Transverse colon (tissue), 4 donors: ENCODE results near the gene HACL1. TPM values are rescaled to one million over a fixed set of nuclear protein-coding genes. Genes with fewer than 3 reads are reported as not detected.

ENCODE experiments used
- DNase-seq: peaks from one replicate; pipeline ENCODE4 v3.0.0-alpha.2; 2019
- H3K27ac ChIP-seq, 4 donors: fragments of 200-600 bp; sonication (generic); 2 replicates each; pipeline ENCODE4 v1.5.1; 2016 to 2018; ENCODE audit warnings: inconsistent platforms in 4 of 4
- H3K27me3 ChIP-seq: fragments of 200-600 bp; sonication (generic); 2 replicates; pipeline ENCODE4 v1.5.1; 2017; ENCODE audit warnings: inconsistent platforms
- H3K36me3 ChIP-seq, 4 donors: fragments of 200-600 bp; sonication (generic); 2 replicates each; pipeline ENCODE4 v1.5.1; 2017 to 2019; ENCODE audit warnings: inconsistent platforms in 4 of 4
- H3K4me1 ChIP-seq, 4 donors: fragments of 200-600 bp; sonication (generic); 2 replicates each; pipeline ENCODE4 v1.5.1; 2017 to 2020; ENCODE audit warnings: inconsistent platforms in 4 of 4
- H3K4me3 ChIP-seq, 4 donors: fragments of 200-600 bp; sonication (generic); 1 replicate in 1 of 4; 2 replicates in 3 of 4; pipeline versions ENCODE4 v1.5.1 to v1.6.1; 2017 to 2019; ENCODE audit warnings: inconsistent platforms in 4 of 4
- H3K9me3 ChIP-seq, 2 donors: fragments of 200-600 bp; sonication (generic); 2 replicates each; pipeline ENCODE4 v1.5.1; 2017 to 2019; ENCODE audit warnings: inconsistent platforms in 2 of 2
- EP300 ChIP-seq: sonication (generic); formaldehyde crosslinking; IDR thresholded peaks from one replicate; pipeline ENCODE4 v1.6.1; 2017; ENCODE audit warnings: antibody characterized with exemption, low read depth
- POLR2A ChIP-seq: fragments of 450-650 bp; IDR thresholded peaks from one replicate; pipeline ENCODE4 v1.6.1; 2016; ENCODE audit warnings: antibody characterized with exemption, mild to moderate bottlenecking, moderate library complexity
- POLR2AphosphoS5 ChIP-seq, 3 donors: sonication (generic); formaldehyde crosslinking; IDR thresholded peaks; one replicate each; pipeline ENCODE4 v1.6.1; 2016; ENCODE audit warnings: antibody characterized with exemption in 3 of 3
- WGBS, 2 donors: methylation state at CpG; one replicate each; pipeline ENCODE4 v1.1.5; 2018; ENCODE audit warnings: low coverage in 1 of 2; 5-methylcytosine and 5-hydroxymethylcytosine counted together
- in situ Hi-C, 4 donors: fragments of 200-750 bp; cut with MboI; loops; one replicate each; pipeline versions ENCODE4 v1.15.0 to v1.15.1; 2017; ENCODE audit warnings: low sequenced_read_pairs in 3 of 4, low pct_ligation_motif_present in 1 of 4, low pct_unique_long_range_greater_than_20kb in 1 of 4
- intact Hi-C: fragments of 100-400 bp; cut with DNase I; formaldehyde crosslinking; loops from one replicate; pipeline ENCODE4 v1.15.1; 2023; ENCODE audit warnings: low total_unique reads
- total RNA-seq, 4 donors: library from RNA; depleted of rRNA; stranded (reverse); fragments of >200 nt; gene quantifications; one replicate each; pipeline ENCODE4 v1.1.0, GENCODE V29; 2016
- TF ChIP-seq, protein P1 (sequence below), 5 experiments: fragments of 200-600 bp in 3 of 5; fragments of 450-650 bp in 2 of 5; sonication (generic) in 3 of 5; IDR thresholded peaks; 1 replicate in 2 of 5; 2 replicates in 3 of 5; pipeline ENCODE4 v1.5.1; 2016 to 2017; ENCODE audit warnings: antibody characterized with exemption in 5 of 5, inconsistent platforms in 3 of 5, mild to moderate bottlenecking in 2 of 5, moderate library complexity in 1 of 5

HACL1 gene
- total RNA-seq, 4 donors from 2014 or later = 7.5 to 21.3 (median 17.1) TPM

DNA sequence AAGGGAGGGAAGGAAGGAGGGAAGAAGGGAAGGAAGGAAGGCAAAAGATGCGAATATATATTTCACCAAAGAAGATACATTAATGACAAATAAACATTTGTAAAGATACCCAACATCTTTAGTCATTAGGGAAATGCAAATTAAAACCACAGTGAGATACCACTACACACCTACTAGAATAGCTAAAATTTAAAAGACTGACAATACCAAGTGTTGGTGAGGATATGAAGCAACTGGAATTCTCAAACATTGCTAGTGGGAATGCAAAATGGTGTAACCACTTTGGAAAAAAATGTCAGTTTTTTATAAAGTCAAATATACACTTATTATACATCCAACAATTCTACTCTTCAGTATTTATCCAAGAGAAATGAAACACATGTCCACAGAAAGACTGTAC lies 75.6 kb downstream of the HACL1 start:
- intact Hi-C loops = no loop called here

GRCh38 chr3:15523660-15524417 lies 77.5 kb downstream of the HACL1 start:
- 82 to 85% methylated on average over 6 of the region's 6 CpGs for WGBS, 2 donors
- no peak for DNase-seq
- H3K4me1 ChIP-seq = peaks cover 0 to 6% (median 0%) of the 10 kb centered on the region in 4 donors
- H3K4me3 ChIP-seq = no peak overlapping the region
- intact Hi-C loops (no loop called here), in situ Hi-C loops (no loop called here)
- no peaks in the 10 kb centered on the region for H3K9me3 ChIP-seq
- TF ChIP-seq, protein P1, sequence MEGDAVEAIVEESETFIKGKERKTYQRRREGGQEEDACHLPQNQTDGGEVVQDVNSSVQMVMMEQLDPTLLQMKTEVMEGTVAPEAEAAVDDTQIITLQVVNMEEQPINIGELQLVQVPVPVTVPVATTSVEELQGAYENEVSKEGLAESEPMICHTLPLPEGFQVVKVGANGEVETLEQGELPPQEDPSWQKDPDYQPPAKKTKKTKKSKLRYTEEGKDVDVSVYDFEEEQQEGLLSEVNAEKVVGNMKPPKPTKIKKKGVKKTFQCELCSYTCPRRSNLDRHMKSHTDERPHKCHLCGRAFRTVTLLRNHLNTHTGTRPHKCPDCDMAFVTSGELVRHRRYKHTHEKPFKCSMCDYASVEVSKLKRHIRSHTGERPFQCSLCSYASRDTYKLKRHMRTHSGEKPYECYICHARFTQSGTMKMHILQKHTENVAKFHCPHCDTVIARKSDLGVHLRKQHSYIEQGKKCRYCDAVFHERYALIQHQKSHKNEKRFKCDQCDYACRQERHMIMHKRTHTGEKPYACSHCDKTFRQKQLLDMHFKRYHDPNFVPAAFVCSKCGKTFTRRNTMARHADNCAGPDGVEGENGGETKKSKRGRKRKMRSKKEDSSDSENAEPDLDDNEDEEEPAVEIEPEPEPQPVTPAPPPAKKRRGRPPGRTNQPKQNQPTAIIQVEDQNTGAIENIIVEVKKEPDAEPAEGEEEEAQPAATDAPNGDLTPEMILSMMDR (IDR thresholded peaks at IDR 0.05) = no peak
- no peak for TF ChIP-seq EP300
- TF ChIP-seq POLR2A = no peak
- no peak for TF ChIP-seq POLR2AphosphoS5 (IDR thresholded peaks at IDR 0.05)
- no peaks in the 10 kb centered on the region for H3K27me3 ChIP-seq
- no peak overlapping the region for H3K27ac ChIP-seq
- no peaks in the 10 kb centered on the region for H3K36me3 ChIP-seq

More for the DNA sequence above, 75.6 kb downstream of the HACL1 start:
- WGBS, 2 donors = 80% methylated on average over 1 of the region's 1 CpG; no CpG with 5 or more reads in 1 of the 2 donors
- Histone ChIP-seq H3K4me3 (no peak overlapping the region), H3K9me3 (no peaks in the 10 kb centered on the region), H3K27ac (no peak overlapping the region), H3K4me1 (peaks cover 0 to 6% (median 0%) of the 10 kb centered on the region in 4 donors), H3K27me3 (no peaks in the 10 kb centered on the region), H3K36me3 (no peaks in the 10 kb centered on the region)
- in situ Hi-C loops = no loop called here
- DNase-seq = no peak
- TF ChIP-seq POLR2A (no peak), POLR2AphosphoS5 (IDR thresholded peaks at IDR 0.05) (no peak), EP300 (no peak)
- TF ChIP-seq, protein P1 (IDR thresholded peaks at IDR 0.05) = no peak

- in situ Hi-C loops (no loop called here), intact Hi-C loops (no loop called here)
- Histone ChIP-seq H3K27ac (no peak overlapping the region), H3K36me3 (no peaks in the 10 kb centered on the region), H3K4me1 (peaks cover 0 to 6% (median 0%) of the 10 kb centered on the region in 4 donors), H3K27me3 (no peaks in the 10 kb centered on the region), H3K4me3 (no peak overlapping the region), H3K9me3 (no peaks in the 10 kb centered on the region)
- DNase-seq = no peak
- no peak for TF ChIP-seq EP300
- no peak for TF ChIP-seq POLR2A
- TF ChIP-seq, protein P1 (IDR thresholded peaks at IDR 0.05) = no peak
- TF ChIP-seq POLR2AphosphoS5 (IDR thresholded peaks at IDR 0.05) = no peak
These were observed 79.4 kb downstream of the HACL1 start for GRCh38 chr3:15522016-15522415.

DNA sequence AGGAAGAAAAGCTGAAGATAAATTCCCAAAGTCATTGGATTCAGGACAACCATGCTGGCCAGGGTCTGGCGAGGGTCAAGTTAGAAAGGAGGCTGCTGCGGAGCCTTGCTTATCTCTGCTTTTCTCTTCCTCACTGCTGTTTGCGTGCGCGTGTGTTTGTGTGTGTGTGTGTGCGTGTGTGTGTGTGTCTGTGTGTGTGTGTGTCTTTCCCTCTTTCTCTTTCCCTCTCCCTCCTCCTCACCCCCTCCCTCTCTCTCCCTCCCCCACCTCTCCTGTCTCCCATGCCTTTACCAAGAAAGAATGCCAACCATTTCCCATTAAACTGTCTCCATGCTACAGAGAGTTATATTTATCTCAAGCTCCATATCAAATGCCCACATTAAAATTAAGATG lies 79.8 kb downstream of the HACL1 start, which contains the start of gene COLQ:
Gene COLQ, minus strand, starts transcription at position 134 of the 393 bp plus-strand sequence. Its CDS starts 81 bp downstream, at position 53.
- DNase-seq = no peak
- intact Hi-C loops = no loop called here
- H3K27ac ChIP-seq = no peak within 1 kb of the TSS
- no peaks in the 10 kb centered on the region for H3K36me3 ChIP-seq
- 46 to 58% methylated on average over 6 of the region's 6 CpGs for WGBS, 2 donors
- H3K4me1 ChIP-seq = peaks cover 0 to 6% (median 0%) of the 10 kb centered on the region in 4 donors
- in situ Hi-C loops = no loop called here
- H3K27me3 ChIP-seq = no peaks in the 10 kb centered on the region
- no peaks in the 10 kb centered on the region for H3K9me3 ChIP-seq
- TF ChIP-seq, protein P1 (IDR thresholded peaks at IDR 0.05) = no peak
- TF ChIP-seq POLR2AphosphoS5 (IDR thresholded peaks at IDR 0.05) (no peak), POLR2A (no peak), EP300 (no peak)
- H3K4me3 ChIP-seq = no peak within 1 kb of the TSS
